Ovary (tissue), 3 donors: ENCODE data around the gene EFHD1.

Experiments
- CTCF ChIP-seq, 3 donors: fragments of 450-650 bp in 2 of 3; fragments of 200-600 bp in 1 of 3; IDR thresholded peaks; one replicate each; pipeline versions ENCODE4 v1.5.1 to v1.8.0; 2016 to 2022; ENCODE audit warnings: antibody characterized with exemption in 3 of 3, mild to moderate bottlenecking in 1 of 3
- EP300 ChIP-seq: sonication (generic); formaldehyde crosslinking; IDR thresholded peaks from one replicate; pipeline ENCODE4 v1.6.1; 2017; ENCODE audit warnings: antibody characterized with exemption
- POLR2A ChIP-seq: fragments of 450-650 bp; IDR thresholded peaks from one replicate; pipeline ENCODE4 v1.6.1; 2017; ENCODE audit warnings: antibody characterized with exemption, mild to moderate bottlenecking, moderate library complexity
- donor health status: DM: no; HTN: no; CAD: no.

DNA sequence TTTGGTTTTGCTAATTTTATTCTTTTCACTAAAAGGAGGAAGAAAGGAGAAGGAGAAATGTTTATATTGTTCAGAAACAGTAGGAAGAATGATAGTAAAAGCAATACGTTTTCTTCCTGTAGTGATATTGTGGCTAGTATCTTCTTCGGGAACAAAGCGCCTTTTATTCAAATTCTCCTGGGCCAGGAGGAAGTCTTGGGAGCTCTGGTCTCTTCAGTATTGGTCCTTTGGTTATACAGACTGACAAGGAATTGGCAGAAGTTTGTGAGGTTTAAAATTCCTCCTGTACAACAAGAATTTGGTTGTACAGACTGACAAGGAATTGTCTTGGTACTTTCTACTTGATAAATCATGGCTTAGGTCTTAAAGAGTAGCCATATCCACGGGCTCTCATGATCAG, 73.7 kb downstream of the EFHD1 start:
- TF ChIP-seq CTCF (IDR thresholded peaks at IDR 0.05) (no peak), EP300 (no peak), POLR2A (no peak)
